HK-2 (cell line): Measurements from ENCODE around the gene ASIC2.
A peak's percentile ranks its signal among the peaks of the same experiment; 100 is the strongest.

Experiments
- DNase-seq: peaks from one replicate; pipeline ENCODE4 v3.0.0-alpha.2; 2018; ENCODE audit not compliant: unreplicated experiment

ASIC2 gene

DNA sequence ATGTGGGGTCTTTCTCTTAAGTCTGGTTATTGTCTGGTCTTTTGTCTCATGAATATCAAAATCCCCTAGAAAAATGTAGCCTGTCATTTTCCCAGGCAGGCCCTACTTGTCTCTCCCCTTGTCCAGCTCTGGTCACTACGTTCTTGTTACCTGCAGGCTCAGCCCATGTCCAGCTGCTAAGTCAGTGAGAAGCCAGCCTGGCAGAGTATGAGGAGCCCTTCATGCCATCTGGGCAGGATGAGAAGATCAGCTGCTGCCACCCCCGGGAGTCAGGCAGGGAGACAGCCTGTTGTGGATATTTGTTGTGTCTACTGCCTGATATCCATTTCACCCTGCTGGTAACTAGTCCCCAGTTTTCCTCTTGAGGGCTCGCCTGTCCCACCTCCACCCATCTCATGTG lies 88.9 kb downstream of the ASIC2 start:
- DNase-seq = no peak

DNA sequence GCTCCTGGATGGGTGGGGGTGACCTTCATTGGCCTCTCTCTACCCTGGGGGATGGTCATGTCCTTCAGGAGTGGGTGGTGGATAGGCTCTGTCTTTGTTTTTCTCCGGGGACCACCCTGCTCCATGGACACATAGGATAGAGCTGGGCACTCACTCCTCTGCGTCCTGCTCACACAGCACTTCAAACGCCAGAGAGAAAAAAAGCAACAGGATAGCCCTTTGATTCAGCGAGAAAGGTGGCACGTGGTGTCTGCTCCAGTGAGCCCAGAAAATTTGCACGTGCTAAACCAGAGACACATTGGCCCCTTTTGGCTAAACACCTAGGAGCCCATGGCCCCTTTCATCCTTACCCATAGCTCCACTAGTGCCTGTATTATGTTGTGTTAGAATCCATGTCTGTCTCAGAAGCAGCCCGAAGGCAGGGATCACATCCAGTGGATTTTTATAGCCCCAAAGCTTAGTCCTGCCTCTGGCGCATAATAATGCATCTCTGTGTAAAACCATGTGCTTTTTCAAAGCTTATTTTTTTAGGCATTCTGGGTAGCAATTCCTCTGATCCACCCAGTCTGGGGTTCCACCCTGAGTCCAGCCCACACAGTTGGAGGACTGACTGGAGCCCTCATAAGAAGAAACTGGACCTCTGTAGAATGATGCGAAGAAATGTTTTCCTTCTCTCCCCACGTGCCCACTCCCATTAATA lies 90.1 kb downstream of the ASIC2 start:
- DNase-seq = no peak

DNA sequence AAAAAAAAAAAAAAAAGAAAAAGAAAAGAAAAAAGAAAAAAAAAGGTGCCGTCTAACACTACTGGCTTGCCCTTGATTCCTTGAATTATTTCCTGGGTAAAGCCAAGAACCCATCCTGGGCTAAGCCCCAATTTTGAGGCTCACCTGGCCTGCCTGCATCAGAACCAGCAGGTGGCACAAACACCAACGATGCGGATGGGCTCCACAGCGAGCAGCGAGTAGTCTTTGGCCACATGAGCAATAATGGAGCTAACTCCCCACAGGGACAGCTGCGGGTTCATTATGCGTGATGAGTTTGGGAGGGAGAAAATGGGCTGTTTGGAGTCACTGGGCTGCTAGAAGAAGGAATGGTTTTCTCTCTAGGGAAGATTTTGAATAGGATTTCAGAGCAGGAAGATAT lies 91.1 kb downstream of the ASIC2 start:
- no peak for DNase-seq

DNA sequence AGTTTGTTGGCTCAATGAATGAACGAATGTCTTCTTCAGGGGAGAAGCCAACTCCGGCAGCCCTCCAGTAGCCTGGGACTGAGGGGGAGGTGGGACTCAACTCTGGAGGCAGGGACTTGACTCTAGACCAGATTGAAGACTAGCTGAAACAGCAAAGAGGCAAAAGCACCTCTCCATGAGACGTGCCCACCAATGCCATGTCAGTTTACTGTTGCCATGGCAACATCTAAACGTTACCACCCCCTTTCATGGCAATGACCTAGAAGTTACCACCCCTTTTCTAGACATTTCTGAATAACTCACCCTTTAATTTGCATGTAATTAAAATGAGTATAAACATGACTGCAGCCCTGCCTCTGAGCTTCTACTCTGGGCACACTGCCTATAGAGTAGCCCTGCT lies 91.8 kb downstream of the ASIC2 start:
- no peak for DNase-seq

DNA sequence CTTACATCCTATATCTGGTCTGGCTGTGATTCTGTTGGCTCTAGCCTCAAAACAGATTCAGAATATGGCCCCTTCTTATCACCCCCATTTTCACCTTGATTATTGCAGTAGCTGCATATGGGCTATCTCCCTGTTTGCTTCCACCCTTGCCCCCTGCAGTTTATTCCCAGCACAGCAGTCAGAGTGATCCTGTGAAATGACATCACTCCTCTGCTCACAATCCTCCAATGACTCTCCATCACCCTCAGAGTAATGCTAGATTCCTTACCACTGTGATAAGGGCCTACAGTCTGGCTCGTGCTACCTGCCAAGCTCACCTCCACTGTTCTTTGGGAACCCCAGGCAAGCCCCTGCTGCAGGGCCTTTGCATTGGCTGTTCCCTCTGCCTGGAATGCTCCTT lies 92.5 kb downstream of the ASIC2 start:
- DNase-seq = no peak

DNA sequence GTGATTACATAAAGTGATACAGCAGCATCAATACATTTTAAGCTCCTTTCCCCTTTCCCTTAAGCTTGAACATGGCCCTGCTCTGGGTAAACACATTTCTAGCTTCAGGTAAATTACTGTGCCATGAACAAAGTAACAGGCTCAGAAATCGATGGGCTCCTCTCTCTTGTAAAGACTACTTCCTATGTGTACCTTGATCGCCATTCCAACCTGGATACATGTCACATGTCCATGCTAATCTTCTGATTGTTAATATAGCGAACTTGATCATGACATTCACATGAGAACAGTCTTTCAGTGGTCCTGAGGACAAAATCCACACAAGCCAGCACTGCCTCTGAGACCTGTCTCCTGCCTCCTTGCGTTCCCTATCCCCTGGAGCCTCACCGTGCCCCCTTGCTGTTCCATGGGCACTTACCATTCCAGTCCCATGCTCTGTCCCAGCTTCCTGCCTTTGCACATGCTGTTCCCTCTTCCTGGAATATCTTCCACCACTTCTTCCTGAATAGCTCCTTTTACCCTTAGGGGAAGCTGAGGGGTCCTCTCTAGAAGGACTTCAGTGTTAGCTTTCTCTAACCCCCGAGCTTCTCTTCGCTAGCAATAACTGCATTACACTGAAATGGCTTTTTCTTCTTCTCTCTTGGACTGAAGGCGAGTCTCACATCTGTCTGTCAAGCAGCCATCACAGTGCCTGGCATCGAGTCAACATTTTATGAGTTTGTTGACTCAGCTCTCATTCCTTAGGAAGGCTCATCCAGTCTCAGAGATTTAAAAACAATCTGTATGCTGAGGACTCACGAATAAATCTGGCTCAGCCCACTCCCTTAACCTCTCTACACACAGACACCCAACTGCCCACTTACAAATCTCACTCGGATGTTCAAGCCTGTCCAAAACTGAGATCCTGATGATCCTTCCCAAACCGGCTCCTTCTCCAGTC lies 93.3 kb downstream of the ASIC2 start:
- DNase-seq = no peak

DNA sequence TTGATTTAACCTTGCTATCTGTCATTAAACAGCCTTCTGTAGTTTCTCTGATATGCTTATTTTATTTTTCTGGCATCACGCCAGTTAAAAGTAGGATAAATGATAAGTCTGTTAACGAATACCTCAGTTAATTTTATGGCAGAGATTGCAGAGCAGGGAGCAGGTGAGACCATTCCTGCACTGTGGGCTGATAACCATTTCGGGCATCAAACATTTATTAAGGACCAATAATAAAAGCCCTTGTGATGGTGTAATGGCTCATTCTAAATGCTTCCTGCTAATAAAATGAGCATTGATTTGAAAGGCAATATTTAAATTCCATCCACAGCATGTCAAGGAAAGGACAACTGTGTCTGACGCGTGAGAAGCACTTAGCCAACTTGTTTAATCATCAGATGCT lies 94.1 kb downstream of the ASIC2 start:
- no peak for DNase-seq

DNA sequence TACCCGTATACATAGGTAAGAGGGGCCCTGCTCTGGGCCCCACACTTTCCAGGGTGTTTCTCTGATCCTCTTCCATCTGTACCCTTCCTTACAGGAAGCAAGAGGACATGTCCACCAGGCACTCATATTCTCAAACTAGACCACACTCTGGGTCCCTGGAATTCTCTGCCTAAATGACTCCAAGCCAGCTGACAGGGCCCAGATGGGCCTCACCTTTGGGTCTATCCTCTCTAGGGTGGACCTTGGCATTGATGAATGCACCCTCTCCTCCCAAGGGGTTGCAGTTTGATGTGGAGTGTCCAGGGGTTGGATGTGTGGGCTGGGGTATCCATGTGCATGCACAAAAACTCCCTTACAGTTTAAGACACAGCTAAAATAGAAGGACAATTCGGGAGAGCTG lies 95.8 kb downstream of the ASIC2 start:
- DNase-seq = no peak

DNA sequence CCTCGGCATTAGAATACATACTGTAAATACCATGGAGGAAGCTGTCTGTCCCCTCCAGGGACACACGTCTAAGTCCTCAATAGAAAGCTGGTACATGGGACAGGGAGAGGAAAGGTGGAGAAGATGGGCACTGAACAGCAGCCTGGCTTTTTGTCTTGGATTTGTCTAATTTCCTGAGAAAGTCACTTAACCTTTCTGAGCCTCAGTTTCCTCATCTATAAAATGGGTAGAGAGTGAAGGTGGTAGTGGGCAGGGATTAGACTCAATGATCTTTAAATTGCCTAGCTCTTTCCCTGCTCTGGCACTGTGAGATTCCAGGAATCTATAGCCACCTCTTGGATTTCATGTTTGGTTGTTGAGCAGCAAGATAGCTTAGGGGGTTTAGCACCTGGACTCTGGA lies 96.2 kb downstream of the ASIC2 start:
- DNase-seq = no peak

DNA sequence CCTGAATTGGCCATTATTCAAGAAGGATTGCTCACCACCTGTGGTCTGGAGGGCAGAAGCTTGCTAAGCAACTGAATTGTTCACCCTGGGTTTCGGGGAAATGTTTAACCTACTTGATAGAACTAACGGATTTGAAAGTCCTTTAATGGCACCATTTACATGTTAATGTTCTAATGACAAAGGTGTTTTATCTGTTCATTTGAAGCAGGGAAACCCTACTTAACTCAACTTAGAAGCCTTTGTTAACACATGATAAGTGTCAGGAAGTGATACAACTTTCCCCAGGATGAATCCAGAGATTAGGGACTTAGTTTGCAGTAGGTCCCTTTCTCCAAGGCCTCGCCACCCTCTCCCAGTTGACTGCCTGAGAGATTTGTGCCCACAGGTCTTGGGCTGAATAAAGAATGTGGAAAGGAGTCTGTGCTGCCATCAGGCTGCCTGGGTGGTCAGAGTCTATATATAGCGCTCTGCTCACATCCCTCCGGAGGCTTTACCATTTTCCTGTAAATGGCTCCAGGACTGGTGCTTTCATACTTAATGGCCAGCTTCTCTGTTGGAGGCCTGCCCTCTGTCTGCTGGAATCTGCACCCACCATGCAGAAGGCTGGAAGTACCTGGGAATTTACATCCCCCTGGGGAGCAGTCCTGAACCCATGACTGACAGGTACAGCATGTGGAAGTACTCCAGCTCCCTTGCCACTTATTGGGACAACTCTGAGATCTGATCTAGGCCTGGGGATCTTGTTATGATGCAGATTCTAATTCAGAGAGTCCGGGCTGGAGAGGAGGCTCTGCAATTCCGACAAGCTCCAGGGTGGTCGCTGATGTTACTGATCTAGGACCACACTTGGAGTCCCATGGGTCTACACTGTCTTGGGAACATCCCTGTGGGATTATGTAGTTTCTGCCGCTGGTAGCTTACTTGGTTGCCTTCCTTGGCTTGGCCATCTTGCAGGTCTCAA lies 99.9 kb downstream of the ASIC2 start:
- peak; percentile 25 for DNase-seq

DNA sequence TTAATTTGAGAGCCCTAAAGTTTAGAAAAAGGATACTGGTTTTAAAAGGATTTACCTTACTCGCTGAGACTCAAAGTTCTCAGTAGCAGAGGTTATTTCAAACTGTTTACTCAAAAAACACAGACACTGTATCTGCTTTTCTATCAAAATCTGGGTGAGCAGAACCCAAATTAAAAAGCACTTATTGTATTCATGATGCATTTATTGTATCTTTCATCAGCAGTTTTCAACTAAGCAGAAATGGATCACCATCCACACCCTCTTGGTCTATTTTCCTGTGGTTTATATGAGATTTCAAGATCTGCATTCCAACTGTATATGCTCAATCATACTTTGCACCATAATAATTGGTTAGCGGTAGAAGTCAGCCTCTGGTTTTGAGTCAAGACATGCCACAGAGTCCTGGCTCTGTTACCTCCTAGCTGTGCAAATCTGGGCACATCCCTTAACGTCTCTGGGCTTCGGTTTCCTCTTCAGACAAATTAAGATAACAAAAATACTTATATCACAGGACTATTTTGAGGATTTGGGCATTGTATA lies 109.5 kb downstream of the ASIC2 start:
- no peak for DNase-seq

DNA sequence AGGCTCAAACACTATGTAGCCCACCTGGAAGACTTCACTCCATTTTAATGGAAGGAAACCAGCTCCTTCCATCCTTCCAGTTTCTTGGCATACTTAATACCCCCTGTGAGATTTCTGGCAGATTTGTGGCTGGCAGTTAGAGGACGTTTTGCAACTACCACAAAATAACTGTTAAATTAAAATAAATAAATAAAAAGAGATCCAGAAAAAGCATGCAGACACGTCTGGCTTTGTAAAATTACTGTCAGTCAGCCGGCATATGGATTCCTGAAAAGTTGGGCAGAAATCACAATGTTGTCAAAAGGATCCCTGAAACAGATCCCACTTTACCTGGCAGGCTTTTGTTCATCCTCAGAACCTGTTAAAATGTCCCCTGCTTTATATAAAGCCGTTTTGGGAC lies 113.9 kb downstream of the ASIC2 start:
- no peak for DNase-seq

DNA sequence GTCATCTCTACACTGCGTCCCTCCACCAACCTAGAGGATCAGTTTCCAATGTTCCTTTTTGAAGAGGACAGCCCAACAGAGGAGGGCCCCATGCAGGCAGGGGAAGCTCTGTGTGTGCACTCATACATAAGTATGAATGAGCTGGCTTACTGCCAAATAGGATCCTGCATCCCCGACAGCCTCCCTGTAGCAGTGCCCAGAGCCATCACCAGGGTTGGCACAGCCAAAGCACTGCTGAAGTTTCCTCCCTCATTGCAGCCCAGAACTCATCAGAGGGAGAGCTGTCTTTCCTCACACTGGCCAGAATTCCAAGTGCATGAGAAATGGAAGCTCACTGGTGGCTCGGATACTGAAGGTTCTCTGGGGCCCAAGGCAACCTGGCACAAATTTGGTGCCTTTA lies 114.4 kb downstream of the ASIC2 start:
- DNase-seq = no peak

DNA sequence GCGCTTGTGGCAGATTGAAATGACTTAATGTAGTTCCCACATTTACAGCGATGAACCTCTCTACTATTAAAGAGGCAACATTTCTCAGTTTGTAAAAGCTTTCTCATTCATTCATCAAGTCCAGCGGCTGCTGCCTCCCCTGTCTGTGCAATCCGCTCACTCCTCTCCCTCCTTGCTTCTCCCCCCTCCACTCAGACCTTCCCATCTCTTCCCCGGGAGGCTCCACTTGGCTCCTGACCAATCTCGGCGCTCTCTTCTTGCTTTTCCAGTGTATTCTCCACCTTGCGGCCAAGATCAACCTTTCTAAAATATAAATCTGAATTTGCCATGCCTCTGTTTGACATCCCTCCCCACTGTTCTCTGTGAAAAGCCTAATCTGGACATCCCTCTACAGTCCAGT lies 117.5 kb downstream of the ASIC2 start:
- DNase-seq = no peak

DNA sequence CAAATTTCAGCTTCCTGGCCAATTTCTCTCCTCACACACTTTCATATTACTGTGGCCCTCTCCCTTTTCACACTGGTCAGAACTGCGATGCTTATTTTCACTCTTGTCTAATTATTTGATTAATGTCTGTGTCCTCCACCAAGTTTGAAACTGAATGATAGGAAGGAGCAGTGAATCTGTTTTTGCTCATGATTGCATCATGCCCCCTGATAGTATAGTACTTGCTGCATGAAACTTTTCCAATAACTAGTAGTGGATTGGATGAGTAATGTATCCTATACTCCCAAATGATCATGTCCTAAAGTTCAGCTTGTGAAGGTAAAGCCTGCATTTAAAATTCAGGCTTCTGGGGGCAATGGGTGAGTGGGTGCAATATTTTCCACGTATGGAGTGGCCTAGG lies 121.2 kb downstream of the ASIC2 start:
- DNase-seq = no peak

DNA sequence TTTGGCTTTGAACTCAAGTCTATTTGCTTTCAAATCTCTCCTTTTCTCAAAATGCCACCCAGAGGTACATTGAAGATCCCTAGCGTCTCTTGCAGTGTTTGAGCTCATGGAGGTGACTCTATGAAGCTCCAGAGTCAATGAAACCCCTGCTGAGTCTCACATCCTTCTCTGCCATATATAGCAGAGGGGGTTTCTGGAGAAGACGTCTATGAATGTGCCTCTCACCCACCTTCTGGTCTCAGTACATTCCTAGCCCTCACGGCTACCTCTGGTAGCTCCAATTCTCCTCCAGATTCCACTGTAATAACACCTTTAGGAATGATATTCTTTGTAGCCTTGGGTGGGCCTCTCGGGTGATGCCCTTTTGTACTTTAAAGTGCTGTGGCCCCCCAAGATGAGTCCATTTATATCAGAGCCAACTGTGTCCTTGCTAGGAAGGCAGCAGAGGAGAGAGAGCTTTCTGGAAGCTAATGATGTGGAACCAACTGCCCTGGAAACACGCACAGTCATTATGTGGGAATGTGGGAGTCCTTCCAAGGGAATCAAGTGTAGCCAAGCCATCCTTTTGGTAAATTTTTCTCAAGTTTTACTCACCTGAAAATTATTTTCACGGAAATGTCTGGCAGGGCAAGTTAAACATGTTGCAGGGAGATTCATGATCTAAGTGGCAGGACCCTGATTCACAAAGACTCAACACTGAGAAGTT lies 123.4 kb downstream of the ASIC2 start:
- DNase-seq = peak; percentile 64

DNA sequence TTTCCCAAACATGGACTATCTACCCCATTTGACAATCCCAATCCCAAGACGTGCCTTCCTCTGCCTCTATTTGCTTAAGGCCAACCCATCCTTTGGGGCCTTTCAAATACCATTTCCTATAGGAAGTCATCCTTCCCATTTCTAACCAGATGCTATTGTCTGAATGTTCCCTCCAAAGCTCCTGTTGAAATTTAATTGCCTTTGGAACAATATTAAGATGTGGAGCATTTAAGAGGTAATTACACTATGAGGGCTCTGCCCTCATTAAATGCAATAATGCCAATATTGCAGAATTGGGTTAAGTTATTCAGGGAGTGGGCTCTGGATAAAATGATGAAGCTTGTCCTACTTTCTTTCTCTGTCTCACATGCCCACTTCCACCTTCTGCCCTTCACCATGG lies 125.4 kb downstream of the ASIC2 start:
- DNase-seq = no peak

DNA sequence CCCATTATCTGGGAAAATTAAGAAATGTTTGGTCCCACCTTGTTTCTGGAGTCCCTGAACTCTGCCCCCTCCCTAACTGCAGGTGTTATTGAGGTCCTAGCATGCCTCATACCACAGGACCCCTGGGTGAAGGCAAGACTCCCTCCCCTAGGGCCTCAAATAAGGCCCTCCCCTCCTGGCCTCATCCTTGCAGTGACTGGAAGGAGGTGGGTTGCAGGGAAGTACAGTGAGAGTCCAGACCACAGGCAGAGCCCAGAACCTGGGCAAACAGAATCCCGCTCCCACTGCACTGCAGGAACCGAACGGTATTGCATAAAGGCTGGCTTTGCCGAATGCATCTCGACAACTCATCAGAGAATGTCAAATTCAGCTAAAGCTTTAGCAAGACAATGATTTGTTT lies 126.6 kb downstream of the ASIC2 start:
- no peak for DNase-seq

DNA sequence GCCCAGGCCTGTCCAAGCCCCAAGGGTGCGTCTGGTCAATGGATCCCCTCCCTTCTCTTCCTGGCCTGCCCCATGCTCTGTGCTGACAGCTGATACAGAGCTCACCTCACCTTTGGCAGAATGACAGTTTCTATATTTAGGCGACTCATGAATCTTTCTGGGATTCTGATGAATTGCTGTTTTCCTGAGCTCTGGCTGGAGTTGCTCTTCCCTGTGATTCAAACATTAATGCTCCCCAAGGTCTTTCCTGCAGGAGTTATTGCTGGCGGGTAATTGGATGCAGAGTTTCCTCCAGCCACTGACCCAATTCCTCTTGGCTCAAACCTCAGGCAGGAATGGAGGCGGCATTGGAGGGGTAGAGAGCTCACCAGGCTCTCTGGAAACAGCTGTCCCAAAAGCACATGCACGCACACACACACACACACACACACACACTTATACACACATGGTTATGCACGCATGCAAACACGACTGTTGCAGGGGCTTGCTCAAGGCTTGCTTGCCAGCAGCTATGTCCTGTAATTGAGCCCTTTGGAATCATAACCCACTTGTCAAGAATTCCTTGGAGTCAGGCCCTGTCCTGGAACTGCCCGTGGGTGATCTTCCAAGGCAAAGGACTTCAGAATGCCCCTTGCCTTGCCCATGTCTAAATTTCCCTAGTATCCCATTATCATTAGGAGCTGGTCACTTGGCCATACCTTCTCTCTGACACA lies 128.8 kb downstream of the ASIC2 start:
- DNase-seq = no peak

DNA sequence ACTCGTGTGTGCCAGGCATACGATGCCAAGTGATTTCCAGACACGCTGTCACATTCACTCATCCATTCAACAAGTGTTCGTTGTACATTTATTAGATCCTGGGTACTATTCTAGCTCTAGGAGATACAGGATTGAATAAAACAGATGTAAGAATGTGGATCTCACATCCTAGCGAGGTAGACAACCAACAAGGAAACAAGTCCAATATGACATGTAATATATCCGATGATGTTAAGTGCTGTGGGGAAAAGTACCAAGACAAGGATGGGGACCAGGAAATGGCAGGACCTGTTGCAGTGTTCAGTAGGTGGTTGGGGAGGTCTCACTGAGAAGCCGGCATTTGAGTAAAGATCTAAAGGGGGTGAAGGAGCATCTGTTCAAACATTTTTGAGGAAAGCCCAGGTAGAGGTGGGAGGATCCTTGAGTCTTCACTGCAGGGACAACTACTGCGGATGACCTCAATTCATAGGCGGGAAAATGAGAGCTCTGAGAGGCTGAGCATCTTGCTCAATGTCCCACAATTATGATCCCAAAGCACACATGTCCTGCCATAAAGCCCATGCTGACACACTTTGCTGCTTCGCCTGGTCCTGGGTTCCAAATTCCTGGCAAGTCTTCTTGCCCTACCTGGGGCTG lies 129.4 kb downstream of the ASIC2 start:
- no peak for DNase-seq
